ENCODE measurements around the gene IPMK. TPM values are rescaled to one million over a fixed set of nuclear protein-coding genes. Genes with fewer than 3 reads are reported as not detected.
"Not testable (repeated sequence)": the region's sequence is repeated elsewhere in the genome, so short reads cannot be mapped to it uniquely, and the experiment has no call there.

The IPMK gene
- polyA plus RNA-seq, 1 donor, result 7.7 TPM

DNA sequence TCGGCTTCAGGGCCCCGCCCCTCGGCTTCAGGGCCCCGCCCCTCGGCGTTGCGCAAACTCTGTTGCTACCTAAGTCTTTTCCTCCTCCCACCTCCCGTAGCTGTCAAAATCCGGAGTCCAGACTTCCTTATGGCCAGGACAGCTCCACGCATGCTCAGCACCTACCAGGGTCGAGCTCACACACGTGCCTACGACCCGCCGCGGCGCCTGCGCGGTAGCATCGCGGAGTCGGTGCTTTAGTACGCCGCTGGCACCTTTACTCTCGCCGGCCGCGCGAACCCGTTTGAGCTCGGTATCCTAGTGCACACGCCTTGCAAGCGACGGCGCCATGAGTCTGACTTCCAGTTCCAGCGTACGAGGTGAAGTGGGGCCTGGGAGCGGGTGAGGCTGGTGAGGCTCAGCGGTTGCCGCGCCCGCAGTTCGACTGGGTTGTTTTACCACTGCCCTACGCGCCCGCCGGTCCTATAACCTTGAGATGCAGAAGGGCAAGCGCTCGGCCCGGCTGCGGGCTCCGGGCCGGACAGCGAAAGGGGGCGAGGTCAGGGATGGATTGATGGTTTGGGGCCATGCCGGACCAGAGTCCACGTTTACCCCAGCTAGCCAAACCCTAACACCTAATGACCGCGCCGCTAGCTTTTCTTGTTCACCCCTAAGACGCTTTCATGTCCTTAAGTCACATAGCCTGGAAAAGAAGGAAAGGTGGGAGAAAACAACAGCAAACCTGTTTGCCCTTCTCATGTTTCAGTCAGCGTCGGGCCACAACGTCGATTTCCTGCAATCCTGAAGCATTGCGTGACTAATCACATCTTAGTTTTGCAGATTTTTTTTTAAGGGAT is 1.5 kb upstream of the IPMK start, which contains the start of gene CISD1:
Gene CISD1 (plus strand): TSS at position 217 of the 836 bp plus-strand sequence. CDS start 112 bp downstream, at position 329.
- peak; percentile 97 for DNase-seq

DNA sequence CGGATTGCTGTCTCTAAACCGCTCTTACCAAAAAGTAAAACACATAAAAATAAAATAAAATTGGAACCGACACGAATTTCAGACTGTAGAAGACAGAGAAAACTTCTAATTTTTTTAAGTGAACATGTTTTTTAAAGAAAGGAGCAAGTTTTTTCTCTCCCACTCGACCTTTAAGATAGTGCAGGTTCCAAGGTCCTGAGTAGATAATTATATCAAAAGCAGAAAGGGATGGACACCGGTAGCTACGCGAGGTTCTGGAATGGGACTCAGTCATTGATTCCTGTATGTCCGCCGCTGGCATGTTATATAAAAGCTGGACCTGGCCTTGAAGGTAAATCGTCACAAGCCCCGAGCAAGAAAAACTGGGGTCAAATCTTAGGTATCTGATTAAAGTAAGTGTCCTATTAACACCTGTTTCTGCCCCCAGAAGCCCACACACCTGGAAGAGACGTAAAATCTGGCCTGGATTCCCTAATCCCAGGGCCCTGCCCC is 806 bp upstream of the IPMK start:
- DNase-seq, result no peak

DNA sequence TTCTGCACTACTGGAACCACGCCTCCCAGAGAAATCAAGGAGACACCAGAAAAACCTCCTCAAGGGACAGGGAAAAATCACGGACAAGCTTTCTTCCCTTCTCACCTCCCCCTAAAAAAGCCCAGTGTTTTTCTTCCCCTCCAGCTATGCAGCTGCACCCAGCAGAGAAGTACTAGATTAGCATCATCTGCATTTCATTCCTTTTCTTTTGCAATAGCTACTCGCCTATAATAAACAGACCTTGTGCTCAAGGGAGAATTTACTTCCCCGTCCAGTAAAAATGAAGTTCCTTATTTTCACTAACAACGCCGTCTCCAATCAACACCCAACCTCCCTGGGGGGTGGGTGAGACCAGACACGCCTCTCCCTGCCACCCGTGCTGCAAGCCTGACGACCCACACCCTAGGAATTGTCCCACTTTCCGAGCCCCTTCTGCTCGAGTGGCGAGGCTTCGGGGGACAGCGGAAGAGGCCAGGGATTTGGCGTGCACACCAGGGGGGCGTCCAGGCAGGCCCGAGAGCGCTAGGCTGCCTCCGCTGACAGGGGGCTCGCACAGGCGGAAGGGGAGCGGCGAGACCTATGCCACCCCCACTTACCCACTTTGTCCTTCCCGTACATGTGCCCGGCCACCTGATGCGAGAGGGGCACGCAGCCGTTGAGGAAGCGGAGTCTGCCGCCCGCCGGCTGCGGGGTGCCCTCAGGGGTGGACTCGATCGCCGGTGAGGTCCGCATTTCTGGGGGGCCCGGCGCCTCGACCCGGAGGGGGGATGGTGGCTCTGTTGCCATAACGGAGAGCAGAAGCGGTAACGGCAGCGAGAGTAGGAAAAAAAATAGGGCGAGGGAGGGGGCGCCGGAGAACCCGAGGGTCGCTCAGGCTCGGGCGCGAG is 625 bp downstream of the IPMK start:
- DNase-seq, result peak; percentile 45

DNA sequence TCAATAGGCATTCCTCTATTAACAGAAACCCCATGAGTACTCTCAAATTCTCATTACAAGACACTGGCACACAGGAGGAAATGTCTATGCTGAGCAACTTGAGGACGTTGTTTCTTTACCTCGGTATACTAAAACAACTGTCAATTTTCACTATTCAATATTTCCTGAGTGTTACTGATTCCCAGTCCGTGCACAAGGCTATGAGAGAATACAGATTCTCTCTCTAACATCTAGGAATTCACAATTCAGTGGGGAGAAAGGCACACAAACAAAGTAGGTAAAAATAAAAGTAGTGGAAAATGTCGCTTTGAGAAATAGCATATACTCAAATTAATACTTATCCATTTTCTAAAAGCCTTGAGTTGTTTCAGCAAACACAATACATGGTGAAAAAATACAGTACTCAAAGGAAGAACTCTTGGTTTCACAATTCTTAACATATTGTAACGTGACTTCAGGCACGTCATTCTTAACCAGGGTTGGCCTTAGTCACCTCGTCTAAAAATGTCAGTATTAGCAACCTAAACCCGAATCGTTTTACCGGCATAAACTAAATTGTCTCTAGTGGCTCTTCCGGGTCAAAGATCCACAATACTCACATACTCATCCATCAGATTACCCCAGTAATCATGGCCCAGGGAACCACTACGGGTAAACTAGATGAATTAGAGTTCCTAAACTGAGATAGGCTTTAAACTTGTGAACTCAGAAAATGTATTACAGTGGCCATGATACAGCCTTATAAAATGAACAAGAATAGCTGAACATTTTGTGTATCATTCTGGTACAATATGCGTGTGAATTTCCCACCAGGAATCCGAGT is 1.5 kb downstream of the IPMK start:
- DNase-seq, result no peak

DNA sequence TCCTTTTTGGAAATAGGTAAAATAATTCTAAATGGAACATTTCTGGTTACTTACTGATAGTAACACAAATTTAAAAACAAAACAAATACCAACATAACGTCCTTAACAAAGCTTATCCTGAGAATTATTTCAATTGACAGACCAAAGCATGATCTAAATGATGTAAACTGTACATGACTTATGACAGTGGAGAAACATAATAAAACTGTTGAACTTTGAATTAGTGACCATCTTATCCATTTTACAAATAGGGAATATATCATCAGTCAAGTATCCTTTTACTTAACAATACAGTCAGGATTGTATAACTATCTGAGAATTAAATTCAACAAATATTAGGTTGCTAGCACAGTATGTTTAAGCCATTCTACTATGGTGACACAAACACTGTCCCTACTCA is 2.4 kb downstream of the IPMK start:
- no peak for DNase-seq

DNA sequence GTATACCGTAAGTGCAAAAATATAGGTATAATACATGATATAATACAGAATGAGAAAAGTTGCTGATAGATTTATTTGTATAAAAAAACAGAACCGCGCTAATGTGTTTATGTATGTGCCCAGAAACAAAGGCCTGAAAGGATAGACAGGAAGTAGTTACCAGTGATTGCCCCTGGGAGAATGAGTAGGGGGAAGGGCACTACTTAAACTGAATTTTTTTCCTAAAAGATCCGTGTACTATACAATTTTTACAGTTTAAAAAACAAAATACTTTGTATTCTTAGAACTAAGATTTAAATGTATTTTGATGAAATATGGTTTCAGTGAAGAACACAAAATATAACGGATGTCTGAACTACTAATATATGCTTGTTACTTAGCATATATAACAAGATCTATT is 2.9 kb downstream of the IPMK start:
- DNase-seq, result no peak

DNA sequence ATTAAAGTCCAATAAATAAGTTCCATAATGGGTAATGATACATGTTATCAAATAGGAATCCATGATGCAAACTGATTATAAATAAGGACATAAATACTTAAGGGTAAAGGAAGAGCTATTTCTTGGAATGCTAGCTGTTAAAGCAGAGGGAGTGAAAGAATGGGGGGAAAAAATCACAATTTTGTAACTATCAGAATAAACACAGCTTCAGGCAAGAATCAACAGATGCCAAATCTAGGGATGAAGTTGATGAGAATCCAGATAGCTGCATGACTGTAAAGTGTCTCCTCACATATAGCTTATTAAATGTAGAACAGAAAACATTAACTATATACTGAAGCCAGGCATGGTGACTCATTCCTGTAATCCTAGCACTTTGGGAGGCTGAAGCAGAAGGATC is 4.9 kb downstream of the IPMK start:
- no peak for DNase-seq

DNA sequence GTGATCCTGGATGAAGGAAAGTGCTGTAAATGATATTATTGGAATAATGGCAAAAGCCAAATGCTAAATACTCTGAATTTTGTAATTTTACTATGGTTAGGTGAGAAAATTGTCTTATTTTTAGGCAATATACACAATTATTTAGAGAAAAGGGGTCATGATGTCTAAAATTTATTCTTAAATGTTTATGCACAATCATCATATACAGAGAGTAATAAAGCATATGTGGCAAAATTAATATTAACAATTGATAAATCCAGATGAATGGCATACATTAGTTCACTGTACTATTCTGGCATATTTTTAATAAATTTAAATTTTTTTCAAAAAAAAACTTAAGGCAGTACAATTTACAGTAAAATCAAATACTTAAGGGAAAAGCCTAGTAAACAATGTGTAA is 7.4 kb downstream of the IPMK start:
- DNase-seq, result no peak

DNA sequence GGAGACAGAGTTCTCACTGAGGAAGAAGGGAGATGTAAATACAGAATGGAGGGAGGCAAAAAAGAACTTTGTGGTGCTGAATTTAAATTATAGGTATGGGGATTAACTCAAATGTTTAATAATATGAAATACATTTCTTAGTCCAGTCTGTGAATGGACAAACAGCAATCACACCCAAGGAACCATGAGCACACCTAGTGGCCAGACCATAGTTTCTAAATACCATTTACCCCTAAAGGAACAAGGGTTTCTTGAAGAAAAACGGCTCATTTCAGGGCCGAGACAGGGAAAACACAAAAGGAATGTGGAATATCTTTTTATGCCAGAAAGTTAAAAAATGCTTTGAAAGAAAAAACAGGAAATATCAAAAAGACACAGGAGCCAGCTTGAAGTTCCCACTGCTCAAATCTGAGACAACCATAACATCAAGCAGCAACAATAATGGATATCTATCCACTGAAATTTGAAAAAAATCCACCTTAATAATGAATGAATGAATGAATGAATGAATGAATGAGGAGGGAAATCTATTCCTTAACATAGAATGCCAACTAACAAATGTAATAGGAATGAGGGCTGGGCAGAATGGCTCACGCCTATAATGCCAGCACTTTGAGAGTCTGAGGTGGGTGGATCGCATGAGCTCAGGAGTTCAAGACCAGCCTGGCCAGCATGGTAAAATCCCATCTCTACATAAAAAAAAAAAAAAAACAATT is 8.6 kb downstream of the IPMK start:
- DNase-seq, result no peak

DNA sequence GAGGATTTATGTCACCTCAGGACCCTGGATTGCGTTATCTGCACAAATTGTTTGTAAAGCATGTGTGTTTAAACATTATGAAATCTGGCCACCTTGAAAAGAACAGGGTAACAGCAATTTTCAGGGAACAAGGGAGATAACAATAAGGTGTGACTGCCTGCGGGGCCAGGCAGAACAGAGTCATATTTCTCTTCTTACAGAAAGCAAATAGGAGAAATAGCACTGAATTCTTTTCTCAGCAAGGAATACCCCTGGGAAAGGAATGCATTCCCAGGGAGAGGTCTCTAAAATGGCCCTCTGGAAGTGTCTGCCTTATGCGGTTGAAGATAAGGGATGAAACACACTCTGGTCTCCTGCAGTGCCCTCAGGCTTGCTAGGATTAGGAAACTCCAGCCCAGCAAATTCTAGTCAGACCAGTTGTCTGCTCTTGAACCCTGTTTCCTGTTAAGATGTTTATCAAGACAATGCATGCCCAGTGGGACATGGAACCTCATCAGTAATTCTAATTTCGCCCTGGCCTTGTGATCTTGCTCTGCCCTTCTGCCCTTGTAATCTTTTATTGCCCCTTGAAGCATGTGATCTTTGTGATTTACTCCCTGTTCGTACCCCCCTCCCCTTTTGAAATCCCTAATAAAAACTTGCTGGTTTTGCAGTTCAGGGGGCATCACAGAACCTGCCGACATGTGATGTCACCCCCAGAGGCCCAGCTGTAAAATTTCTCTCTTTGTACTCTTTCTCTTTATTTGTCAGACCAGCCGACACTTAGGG is 11.5 kb downstream of the IPMK start:
- not testable (repeated sequence) for DNase-seq

DNA sequence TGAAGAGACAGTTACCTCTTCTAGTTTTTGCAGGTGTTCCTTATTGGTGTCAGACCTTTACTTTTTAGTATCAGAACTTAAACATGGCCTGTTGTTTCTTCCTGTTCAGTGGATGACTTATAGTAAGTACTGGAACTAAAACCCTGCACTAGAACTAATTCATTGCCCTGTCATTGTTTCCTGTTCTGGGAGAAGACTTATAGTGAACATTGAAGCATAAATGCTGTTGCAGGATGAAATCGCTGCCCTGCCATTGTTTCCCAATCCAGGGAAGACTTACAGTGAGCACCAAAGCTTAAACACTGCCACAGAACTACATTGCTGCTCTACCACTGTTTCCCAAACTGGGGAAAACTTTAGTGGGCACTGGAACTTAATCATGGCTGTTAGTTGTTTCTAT is 13.1 kb downstream of the IPMK start:
- no peak for DNase-seq

DNA sequence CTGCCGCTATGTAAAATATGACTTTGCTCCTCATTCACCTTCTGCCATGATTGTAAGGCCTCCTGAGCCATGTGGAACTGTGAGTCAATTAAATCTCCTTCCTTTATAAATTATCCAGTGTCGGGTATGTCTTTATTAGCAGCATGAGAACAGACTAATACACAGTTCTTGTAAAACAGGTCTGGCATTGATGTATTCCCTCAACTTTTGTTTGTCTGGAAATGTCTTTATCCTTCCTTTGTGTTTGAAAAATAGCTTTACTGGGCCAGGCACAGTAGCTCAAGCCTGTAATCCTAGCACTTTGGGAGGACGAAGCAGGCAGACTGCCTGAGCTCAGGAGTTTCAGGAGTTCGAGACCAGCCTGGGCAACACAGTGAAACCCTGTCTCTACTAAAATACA is 14.5 kb downstream of the IPMK start:
- DNase-seq, result no peak

DNA sequence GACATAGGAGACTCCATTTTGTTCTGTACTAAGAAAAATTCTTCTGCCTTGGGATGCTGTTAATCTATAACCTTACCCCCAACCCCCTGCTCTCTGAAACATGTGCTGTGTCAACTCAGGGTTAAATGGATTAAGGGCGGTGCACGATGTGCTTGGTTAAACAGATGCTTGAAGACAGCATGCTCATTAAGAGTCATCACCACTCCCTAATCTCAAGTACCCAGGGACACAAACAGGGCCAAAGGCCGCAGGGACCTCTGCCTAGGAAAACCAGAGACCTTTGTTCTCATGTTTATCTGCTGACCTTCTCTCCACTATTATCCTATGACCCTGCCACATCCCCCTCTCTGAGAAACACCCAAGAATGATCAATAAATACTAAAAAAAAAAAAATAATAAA is 23.0 kb downstream of the IPMK start:
- DNase-seq, result not testable (repeated sequence)

DNA sequence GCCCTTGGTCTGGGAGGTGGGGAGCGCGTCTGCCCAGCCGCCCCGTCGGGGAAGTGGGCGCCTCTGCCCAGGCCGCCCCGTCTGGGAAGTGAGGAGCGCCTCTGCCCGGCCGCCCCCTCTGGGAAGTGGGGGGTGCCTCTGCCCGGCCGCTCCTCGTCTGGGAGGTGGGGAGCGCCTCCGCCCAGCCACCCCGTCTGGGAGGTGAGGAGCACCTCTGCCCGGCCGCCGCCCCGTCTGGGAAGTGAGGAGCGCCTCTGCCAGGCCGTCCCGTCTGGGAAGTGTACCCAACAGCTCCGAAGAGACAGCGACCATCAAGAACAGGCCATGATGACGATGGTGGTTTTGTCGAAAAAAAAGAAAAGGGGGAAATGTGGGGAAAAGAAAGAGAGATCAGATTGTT is 23.5 kb downstream of the IPMK start:
- DNase-seq, result not testable (repeated sequence)

DNA sequence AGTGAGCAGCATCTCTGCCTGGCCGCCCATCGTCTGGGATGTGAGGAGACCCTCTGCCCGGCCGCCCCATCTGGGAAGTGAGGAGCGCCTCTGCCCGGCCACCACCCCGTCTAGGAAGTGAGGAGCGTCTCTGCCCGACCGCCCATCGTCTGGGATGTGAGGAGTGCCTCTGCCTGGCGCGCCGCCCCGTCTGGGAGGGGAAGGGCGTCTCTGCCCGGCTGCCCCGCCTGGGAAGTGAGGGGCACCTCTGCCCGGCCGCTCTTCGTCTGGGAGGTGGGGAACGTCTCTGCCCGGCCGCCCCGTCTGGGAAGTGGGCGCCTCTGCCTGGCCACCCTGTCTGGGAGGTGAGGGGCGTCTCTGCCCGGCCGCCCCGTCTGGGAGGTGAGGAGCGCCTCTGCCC is 23.9 kb downstream of the IPMK start:
- not testable (repeated sequence) for DNase-seq

DNA sequence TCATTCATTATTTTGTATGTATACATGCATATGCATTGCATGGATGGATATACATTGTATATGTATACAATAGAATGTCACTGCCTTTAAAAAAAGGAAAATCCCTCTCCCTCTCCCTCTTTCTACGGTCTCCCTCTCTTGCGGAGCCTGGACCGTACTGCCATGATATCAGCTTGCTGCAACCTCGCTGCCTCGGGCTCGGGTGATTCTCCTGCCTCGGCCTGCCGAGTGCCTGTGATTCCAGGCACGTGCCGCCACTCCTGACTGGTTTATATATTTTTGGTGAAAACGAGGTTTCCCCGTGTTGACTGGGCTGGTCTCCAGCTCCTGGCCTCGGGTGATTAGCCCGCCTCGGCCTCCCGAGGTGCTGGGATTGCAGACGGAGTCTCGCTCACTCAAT is 24.4 kb downstream of the IPMK start:
- DNase-seq, result no peak

DNA sequence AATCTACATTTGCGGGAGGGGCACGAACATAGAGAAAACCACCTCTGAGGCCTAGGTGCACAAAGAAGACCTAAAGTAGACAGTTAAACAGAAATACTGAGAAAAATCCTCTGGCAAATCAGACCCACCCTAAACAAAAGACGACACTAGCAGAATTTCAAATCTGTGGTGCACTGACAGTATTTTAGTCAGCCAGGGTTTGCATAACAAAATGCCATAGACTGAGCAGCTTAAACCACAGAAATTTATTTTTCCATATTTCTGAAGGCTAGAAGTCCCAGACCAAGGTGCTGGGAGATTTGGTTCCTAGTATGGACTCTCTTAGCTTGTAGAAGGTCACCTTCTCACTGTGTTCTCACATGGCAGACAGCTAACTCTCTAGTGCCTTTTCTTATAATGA is 26.3 kb downstream of the IPMK start:
- DNase-seq, result no peak

DNA sequence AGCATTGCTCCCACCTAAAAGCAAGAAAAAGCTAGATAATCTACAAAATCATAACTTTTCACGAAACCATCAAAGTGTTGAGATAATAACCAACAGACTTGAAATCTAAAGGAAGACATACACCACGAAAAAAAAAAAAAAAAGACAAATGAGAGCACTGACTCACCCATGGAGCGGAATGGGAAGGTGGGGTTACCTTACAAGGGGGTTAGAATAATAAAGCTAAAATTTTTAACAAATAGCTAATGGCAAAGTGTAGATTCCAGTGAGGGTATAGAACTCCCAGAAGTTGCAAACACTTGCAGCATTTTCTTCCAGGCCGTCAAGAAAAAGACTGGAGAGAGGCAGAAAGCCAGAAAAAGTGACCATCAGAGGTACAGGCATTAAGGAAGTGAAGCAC is 27.2 kb downstream of the IPMK start:
- no peak for DNase-seq

DNA sequence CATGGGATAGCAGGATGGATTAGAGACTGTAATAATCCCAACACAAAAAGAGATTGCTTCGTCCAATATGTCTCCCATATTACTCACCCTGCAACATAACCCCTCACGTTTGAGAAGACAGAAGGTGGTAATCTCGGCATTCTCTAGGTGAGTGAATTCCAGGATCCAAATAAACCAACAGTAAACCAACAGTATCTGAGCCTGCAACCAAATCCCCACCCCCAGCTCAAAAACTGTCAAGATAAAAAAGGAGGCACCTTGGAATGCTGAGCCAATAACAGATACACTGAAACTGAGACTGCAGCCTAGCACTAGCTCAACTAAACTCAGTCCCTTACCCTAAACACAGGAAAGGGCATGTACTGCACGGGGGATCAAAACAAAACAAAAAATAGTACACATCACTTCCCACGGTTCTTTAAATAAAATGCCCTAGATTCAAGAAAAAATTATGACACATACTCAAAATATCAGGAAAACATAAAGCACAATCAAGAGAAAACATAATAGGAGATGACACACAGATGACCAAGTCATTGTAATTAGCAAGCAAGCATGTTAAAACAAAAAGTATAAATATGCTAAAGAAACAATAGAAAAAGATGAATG is 28.0 kb downstream of the IPMK start:
- DNase-seq, result no peak
